Natural killer cell (primary cell): ENCODE results near the gene LY6G6F. TPM values are rescaled to one million over a fixed set of nuclear protein-coding genes. Genes with fewer than 3 reads are reported as not detected.

ENCODE experiments used
- ATAC-seq, 3 donors: fragments of 150-1000 bp in 2 of 3; fragments of 200-7000 bp in 1 of 3; cut with Tn5 transposase; 1 replicate in 1 of 3; 2 replicates in 2 of 3; pipeline ENCODE4 v1.10.0; 2021; ENCODE audit warnings: mild to moderate bottlenecking in 2 of 3, moderate library complexity in 2 of 3
- DNase-seq, 2 donors: peaks; one replicate each; pipeline versions ENCODE4 v3.0.0 to v3.0.0-alpha.2; 2013 to 2021; ENCODE audit warnings: mixed read lengths in 1 of 2
- H3K27ac ChIP-seq: one replicate; pipeline ENCODE4 v1.5.1; 2013; ENCODE audit warnings: mild to moderate bottlenecking, low read length
- H3K27me3 ChIP-seq: one replicate; pipeline ENCODE4 v1.6.1; 2013; ENCODE audit warnings: low read length; ENCODE audit not compliant: control insufficient read depth, insufficient read depth
- H3K36me3 ChIP-seq: one replicate; pipeline ENCODE4 v1.6.1; 2013; ENCODE audit warnings: low read length; ENCODE audit not compliant: control insufficient read depth, insufficient read depth
- H3K4me1 ChIP-seq: one replicate; pipeline ENCODE4 v1.6.1; 2013; ENCODE audit warnings: low read length; ENCODE audit not compliant: control insufficient read depth, insufficient read depth
- H3K4me3 ChIP-seq: one replicate; pipeline ENCODE4 v1.5.1; 2013; ENCODE audit warnings: low read length
- H3K9me3 ChIP-seq: one replicate; pipeline ENCODE4 v1.6.1; 2013; ENCODE audit warnings: low read length; ENCODE audit not compliant: control insufficient read depth, insufficient read depth
- H3K27ac Mint-ChIP-seq, 2 donors: one replicate each; pipeline ENCODE4 v1.8.0; 2022; ENCODE audit warnings: mild to moderate bottlenecking in 2 of 2, mixed read lengths in 2 of 2, moderate library complexity in 1 of 2
- H3K27me3 Mint-ChIP-seq, 2 donors: one replicate each; pipeline ENCODE4 v1.8.0; 2022; ENCODE audit warnings: low read depth in 2 of 2, mixed read lengths in 2 of 2
- H3K36me3 Mint-ChIP-seq: one replicate; pipeline ENCODE4 v1.8.0; 2022; ENCODE audit warnings: mixed read lengths
- H3K4me1 Mint-ChIP-seq, 2 donors: one replicate each; pipeline ENCODE4 v1.8.0; 2022; ENCODE audit warnings: mixed read lengths in 2 of 2
- H3K4me3 Mint-ChIP-seq: one replicate; pipeline ENCODE4 v1.8.0; 2022; ENCODE audit warnings: mild to moderate bottlenecking, moderate library complexity, mixed read lengths
- H3K9me3 Mint-ChIP-seq, 2 donors: one replicate each; pipeline ENCODE4 v1.8.0; 2022; ENCODE audit warnings: mixed read lengths in 2 of 2
- WGBS: methylation state at CpG from one replicate; pipeline ENCODE4 v1.1.7; 2013; ENCODE audit warnings: missing lambda C conversion rate; ENCODE audit not compliant: insufficient coverage; 5-methylcytosine and 5-hydroxymethylcytosine counted together
- intact Hi-C: fragments of 100-400 bp; cut with micrococcal nuclease; formaldehyde crosslinking; loops from one replicate; pipeline ENCODE4 v1.14.2; 2022
- total RNA-seq, 4 donors: library from RNA; stranded (reverse); fragments of 120-200 nt in 1 of 4; gene quantifications; one replicate each; pipeline versions ENCODE4 v1.2.3 to v1.2.4, GENCODE V29; 2013 to 2022
- TF ChIP-seq, protein P1 (sequence below): fragments of 200-600 bp; IDR thresholded peaks from one replicate; pipeline ENCODE4 v1.8.0; 2022; ENCODE audit warnings: antibody characterized with exemption

Gene LY6G6F
- total RNA-seq, 3 donors from 2014 or later (not counting 1 experiment from before 2014, with no cell fraction given): 0.97 to 3.2 (median 1.4) TPM

DNA sequence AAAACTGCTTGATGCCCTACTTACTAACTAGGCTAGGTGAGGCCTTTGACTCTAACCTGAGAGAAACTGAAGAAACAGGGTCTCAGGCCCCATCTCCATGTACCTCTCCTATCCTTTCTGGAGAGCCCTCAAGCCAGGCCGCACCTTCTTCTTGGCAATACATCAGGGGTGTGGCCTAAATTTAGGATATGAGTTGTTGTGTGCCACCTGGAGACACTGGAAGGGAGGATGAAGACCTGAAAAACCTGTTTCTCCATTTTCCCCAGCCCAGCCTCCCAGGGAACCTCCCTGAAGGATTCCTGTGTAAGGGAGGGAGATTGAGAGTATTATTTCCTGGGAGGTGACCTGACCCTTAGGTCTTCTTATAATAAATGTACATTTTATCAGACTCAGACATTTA is 11.6 kb downstream of the LY6G6F start:
- Histone ChIP-seq H3K27me3 (no peaks in the 10 kb centered on the region), H3K36me3 (no peaks in the 10 kb centered on the region), H3K27ac (no peak overlapping the region), H3K4me1 (peaks cover 5% of the 10 kb centered on the region), H3K4me3 (no peak overlapping the region), H3K9me3 (no peaks in the 10 kb centered on the region)
- Mint-ChIP-seq H3K27me3 (peaks cover 0 to 6% of the 10 kb centered on the region in 2 donors), H3K9me3 (no peaks in the 10 kb centered on the region), H3K4me1 (peaks cover 3 to 8% of the 10 kb centered on the region in 2 donors), H3K27ac (no peak overlapping the region), H3K36me3 (no peaks in the 10 kb centered on the region), H3K4me3 (no peak overlapping the region)
- no peak for ATAC-seq
- DNase-seq: no peak
- TF ChIP-seq, protein P1, sequence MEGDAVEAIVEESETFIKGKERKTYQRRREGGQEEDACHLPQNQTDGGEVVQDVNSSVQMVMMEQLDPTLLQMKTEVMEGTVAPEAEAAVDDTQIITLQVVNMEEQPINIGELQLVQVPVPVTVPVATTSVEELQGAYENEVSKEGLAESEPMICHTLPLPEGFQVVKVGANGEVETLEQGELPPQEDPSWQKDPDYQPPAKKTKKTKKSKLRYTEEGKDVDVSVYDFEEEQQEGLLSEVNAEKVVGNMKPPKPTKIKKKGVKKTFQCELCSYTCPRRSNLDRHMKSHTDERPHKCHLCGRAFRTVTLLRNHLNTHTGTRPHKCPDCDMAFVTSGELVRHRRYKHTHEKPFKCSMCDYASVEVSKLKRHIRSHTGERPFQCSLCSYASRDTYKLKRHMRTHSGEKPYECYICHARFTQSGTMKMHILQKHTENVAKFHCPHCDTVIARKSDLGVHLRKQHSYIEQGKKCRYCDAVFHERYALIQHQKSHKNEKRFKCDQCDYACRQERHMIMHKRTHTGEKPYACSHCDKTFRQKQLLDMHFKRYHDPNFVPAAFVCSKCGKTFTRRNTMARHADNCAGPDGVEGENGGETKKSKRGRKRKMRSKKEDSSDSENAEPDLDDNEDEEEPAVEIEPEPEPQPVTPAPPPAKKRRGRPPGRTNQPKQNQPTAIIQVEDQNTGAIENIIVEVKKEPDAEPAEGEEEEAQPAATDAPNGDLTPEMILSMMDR: no peak
- intact Hi-C loops: no loop called here
- 80% methylated on average over 1 of the region's 1 CpG for WGBS

DNA sequence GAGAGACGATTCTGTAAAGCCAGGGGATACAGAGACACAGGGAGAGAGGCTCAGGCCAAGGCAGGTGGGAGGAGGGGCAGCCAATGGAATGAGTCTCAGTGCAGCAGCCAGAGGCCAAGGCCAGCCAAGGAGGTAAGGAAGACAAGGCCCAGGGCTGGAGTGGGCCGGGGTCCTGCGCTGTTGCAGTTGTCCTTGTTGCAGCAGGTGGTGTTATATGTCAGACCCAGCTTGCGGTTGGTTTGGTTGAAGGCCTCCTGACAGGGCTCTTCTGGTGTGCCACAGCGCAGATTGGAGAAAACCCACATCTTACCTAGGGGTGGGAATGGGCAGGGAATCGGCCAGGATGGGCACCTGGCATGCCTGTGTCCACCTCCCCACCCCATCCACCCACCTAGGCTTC is 12.3 kb downstream of the LY6G6F start:
- no peak overlapping the region for H3K4me3 Mint-ChIP-seq
- peaks cover 13% of the 10 kb centered on the region for H3K4me1 ChIP-seq
- H3K27ac Mint-ChIP-seq: no peak overlapping the region
- DNase-seq: no peak
- no peaks in the 10 kb centered on the region for H3K36me3 Mint-ChIP-seq
- H3K9me3 ChIP-seq: no peaks in the 10 kb centered on the region
- ATAC-seq: no peak
- intact Hi-C loops: no loop called here
- no peak overlapping the region for H3K27ac ChIP-seq
- H3K4me3 ChIP-seq: no peak overlapping the region
- peaks cover 8 to 16% of the 10 kb centered on the region in 2 donors for H3K4me1 Mint-ChIP-seq
- H3K27me3 ChIP-seq: no peaks in the 10 kb centered on the region
- no peaks in the 10 kb centered on the region for H3K9me3 Mint-ChIP-seq
- H3K36me3 ChIP-seq: no peaks in the 10 kb centered on the region
- peaks cover 0 to 5% of the 10 kb centered on the region in 2 donors for H3K27me3 Mint-ChIP-seq
- TF ChIP-seq, protein P1: no peak
- WGBS: 83% methylated on average over 5 of the region's 6 CpGs

DNA sequence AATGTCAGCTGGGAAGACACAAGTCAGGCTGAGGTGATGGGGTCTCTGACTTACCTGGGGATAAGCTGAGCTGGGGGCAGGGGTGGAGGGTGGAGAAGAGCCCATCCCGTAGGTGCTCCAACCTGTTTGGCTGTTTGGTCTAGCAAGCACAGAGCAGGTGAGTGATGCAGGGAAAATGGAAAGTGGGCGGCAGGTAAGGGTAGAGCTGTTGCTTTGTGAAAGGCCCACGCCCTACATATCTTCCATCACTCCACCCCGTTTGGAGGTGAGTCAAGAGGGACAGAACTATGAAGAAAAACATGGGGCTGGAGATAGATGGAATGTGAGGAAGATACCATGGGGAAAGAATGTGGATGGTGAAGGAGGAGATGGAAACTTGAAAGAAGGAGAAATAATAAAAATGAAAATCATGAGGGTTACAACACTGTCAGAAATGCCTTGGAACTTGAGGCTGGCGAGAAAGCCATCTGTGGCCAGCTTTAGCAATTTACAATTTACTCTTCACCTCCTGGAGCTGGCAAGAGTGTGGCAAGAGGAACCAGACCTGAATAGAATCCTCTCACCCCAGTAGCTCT is 13.6 kb downstream of the LY6G6F start:
- H3K4me1 ChIP-seq: peaks cover 15% of the 10 kb centered on the region
- no peak overlapping the region for H3K4me3 Mint-ChIP-seq
- no peaks in the 10 kb centered on the region for H3K9me3 ChIP-seq
- no peak overlapping the region for H3K27ac Mint-ChIP-seq
- H3K9me3 Mint-ChIP-seq: no peaks in the 10 kb centered on the region
- WGBS: 94% methylated on average over 5 of the region's 5 CpGs
- no peak overlapping the region for H3K27ac ChIP-seq
- intact Hi-C loops: no loop called here
- TF ChIP-seq, protein P1: no peak
- no peaks in the 10 kb centered on the region for H3K27me3 ChIP-seq
- no peaks in the 10 kb centered on the region for H3K36me3 Mint-ChIP-seq
- ATAC-seq: no peak
- H3K36me3 ChIP-seq: no peaks in the 10 kb centered on the region
- DNase-seq: no peak
- peaks cover 13 to 15% of the 10 kb centered on the region in 2 donors for H3K4me1 Mint-ChIP-seq
- H3K4me3 ChIP-seq: no peak overlapping the region
- H3K27me3 Mint-ChIP-seq: peaks cover 0 to 4% of the 10 kb centered on the region in 2 donors
